Neural progenitor cell (in vitro differentiated cells): Measurements from ENCODE around the gene ADCY5. TPM values are rescaled to one million over a fixed set of nuclear protein-coding genes. Genes with fewer than 3 reads are reported as not detected.

Experiments used
- DNase-seq: peaks from one replicate; pipeline ENCODE4 v3.0.0-alpha.2; 2016; ENCODE audit warnings: low spot score
- H2AFZ ChIP-seq: fragments of 200-600 bp; sonication (generic); replicated peaks from 2 replicates; pipeline ENCODE4 v1.6.1; 2016; ENCODE audit warnings: antibody characterized with exemption
- H3F3A ChIP-seq: fragments of 200-600 bp; sonication (generic); 2 replicates; pipeline ENCODE4 v1.6.1; 2016; ENCODE audit warnings: antibody characterized with exemption, low read depth
- H3K27ac ChIP-seq: fragments of 200-600 bp; sonication (generic); 2 replicates; pipeline ENCODE4 v1.5.1; 2016; ENCODE audit warnings: mild to moderate bottlenecking
- H3K27me3 ChIP-seq: fragments of 200-600 bp; sonication (generic); 2 replicates; pipeline ENCODE4 v1.6.1; 2016; ENCODE audit warnings: mild to moderate bottlenecking, moderate library complexity
- H3K36me3 ChIP-seq: fragments of 200-600 bp; sonication (generic); 2 replicates; pipeline ENCODE4 v1.5.1; 2016
- H3K4me1 ChIP-seq: fragments of 200-600 bp; sonication (generic); 2 replicates; pipeline ENCODE4 v1.6.1; 2016; ENCODE audit warnings: mixed run types
- H3K4me2 ChIP-seq: fragments of 200-600 bp; sonication (generic); 2 replicates; pipeline ENCODE4 v1.6.1; 2016
- H3K4me3 ChIP-seq: fragments of 200-600 bp; sonication (generic); 2 replicates; pipeline ENCODE4 v1.5.1; 2016
- H3K79me2 ChIP-seq: fragments of 200-600 bp; sonication (generic); 2 replicates; pipeline ENCODE4 v1.6.1; 2016; ENCODE audit warnings: low read depth
- H3K9ac ChIP-seq: fragments of 200-600 bp; sonication (generic); 2 replicates; pipeline ENCODE4 v1.6.1; 2016
- H3K9me3 ChIP-seq: fragments of 200-600 bp; sonication (generic); 2 replicates; pipeline ENCODE4 v1.5.1; 2016; ENCODE audit warnings: low read depth
- H4K20me1 ChIP-seq: fragments of 200-600 bp; sonication (generic); 2 replicates; pipeline ENCODE4 v1.6.1; 2016; ENCODE audit warnings: low read depth
- H3K27ac Mint-ChIP-seq: 3 replicates; pipeline ENCODE4 v1.8.0; 2021; ENCODE audit warnings: mixed read lengths
- H3K27me3 Mint-ChIP-seq: 2 replicates; pipeline ENCODE4 v1.8.0; 2022; ENCODE audit warnings: low read depth, mild to moderate bottlenecking, inconsistent platforms, moderate library complexity, mixed read lengths; ENCODE audit not compliant: insufficient read depth
- H3K36me3 Mint-ChIP-seq: 3 replicates; pipeline ENCODE4 v1.8.0; 2021; ENCODE audit warnings: mixed read lengths
- H3K4me1 Mint-ChIP-seq: 3 replicates; pipeline ENCODE4 v1.8.0; 2021; ENCODE audit warnings: mixed read lengths
- H3K4me3 Mint-ChIP-seq: 3 replicates; pipeline ENCODE4 v1.8.0; 2021; ENCODE audit warnings: mild to moderate bottlenecking, moderate library complexity, mixed read lengths
- H3K9me3 Mint-ChIP-seq: 3 replicates; pipeline ENCODE4 v1.8.0; 2020; ENCODE audit warnings: mixed read lengths
- EZH2 ChIP-seq: fragments of 200-600 bp; sonication (generic); IDR thresholded peaks from 2 replicates; pipeline ENCODE4 v1.6.1; 2017; ENCODE audit warnings: antibody characterized with exemption, mild to moderate bottlenecking, moderate library complexity
- EZH2phosphoT487 ChIP-seq: fragments of 200-600 bp; sonication (generic); IDR thresholded peaks from 2 replicates; pipeline ENCODE4 v1.6.1; 2017; ENCODE audit warnings: antibody characterized with exemption
- total RNA-seq: library from RNA; depleted of rRNA; stranded (reverse); fragments of >200 nt; gene quantifications from 2 replicates; pipeline ENCODE4 v1.2.3, GENCODE V29; 2015; ENCODE audit warnings: low replicate concordance
- TF ChIP-seq, protein P1 (sequence below): fragments of 200-600 bp; sonication (generic); IDR thresholded peaks from 2 replicates; pipeline ENCODE4 v1.5.1; 2017; ENCODE audit warnings: antibody characterized with exemption, mild to moderate bottlenecking

The ADCY5 gene
- total RNA-seq, 1 donor from 2014 or later: 1.6 TPM

DNA sequence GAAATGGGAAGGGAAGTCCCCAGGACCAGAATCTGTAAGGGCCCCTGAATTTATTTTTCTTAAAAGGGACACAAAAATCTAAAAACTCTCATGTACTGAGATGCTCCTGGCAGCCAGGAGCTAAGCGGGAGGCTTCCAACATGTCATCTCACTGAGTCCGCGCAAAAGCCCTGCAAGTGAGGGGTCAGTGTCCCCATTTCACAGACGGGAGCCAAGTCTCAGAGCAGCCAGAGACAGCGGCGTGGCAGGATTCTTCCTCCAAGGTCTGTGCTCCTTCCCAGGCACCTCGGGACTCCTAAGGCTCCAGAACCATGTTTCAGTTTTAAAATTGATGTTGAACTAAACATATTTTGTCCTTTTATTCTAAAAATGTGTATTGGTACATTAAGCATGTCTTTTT is 114.8 kb downstream of the ADCY5 start:
- no peaks in the 10 kb centered on the region for H3K36me3 ChIP-seq
- H3K27me3 ChIP-seq: no peaks in the 10 kb centered on the region
- H3K4me3 ChIP-seq: no peak overlapping the region
- H3K9ac ChIP-seq: no peak overlapping the region
- DNase-seq: no peak
- H3K4me1 ChIP-seq: peaks cover 8% of the 10 kb centered on the region
- Mint-ChIP-seq H3K9me3 (peaks cover 2% of the 10 kb centered on the region), H3K4me1 (no peaks in the 10 kb centered on the region), H3K4me3 (no peak overlapping the region), H3K27me3 (peaks cover 6% of the 10 kb centered on the region), H3K36me3 (no peaks in the 10 kb centered on the region), H3K27ac (no peak overlapping the region)
- H3K4me2 ChIP-seq: no peak overlapping the region
- no peaks in the 10 kb centered on the region for H3K9me3 ChIP-seq
- H4K20me1 ChIP-seq: no peaks in the 10 kb centered on the region
- no peaks in the 10 kb centered on the region for H3K79me2 ChIP-seq
- no peaks in the 10 kb centered on the region for H3F3A ChIP-seq
- H2AFZ ChIP-seq: no peak overlapping the region
- H3K27ac ChIP-seq: no peak overlapping the region
- TF ChIP-seq EZH2phosphoT487 (no peak), EZH2 (no peak)
- TF ChIP-seq, protein P1, sequence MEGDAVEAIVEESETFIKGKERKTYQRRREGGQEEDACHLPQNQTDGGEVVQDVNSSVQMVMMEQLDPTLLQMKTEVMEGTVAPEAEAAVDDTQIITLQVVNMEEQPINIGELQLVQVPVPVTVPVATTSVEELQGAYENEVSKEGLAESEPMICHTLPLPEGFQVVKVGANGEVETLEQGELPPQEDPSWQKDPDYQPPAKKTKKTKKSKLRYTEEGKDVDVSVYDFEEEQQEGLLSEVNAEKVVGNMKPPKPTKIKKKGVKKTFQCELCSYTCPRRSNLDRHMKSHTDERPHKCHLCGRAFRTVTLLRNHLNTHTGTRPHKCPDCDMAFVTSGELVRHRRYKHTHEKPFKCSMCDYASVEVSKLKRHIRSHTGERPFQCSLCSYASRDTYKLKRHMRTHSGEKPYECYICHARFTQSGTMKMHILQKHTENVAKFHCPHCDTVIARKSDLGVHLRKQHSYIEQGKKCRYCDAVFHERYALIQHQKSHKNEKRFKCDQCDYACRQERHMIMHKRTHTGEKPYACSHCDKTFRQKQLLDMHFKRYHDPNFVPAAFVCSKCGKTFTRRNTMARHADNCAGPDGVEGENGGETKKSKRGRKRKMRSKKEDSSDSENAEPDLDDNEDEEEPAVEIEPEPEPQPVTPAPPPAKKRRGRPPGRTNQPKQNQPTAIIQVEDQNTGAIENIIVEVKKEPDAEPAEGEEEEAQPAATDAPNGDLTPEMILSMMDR: no peak

DNA sequence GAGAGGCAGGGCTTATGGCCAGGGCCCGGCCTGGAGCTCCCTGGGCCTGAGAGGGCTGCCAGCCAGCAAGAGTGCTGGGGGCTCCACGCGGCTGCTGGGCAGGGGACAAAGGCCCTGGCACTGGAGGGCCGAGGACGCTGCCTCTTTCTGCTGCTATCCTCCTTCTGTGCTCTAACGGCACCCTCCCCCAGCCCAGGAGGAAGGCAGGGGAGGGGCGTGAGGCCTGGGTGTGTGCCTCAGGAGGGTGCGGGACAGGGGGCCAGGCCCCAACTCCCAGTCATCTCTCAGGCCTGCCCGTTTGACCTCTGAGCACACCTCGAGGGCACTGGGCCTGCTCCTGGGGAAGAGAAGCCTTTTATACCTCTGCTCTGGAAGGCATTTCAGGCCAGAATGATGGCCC is 115.5 kb downstream of the ADCY5 start:
- H3K27ac ChIP-seq: no peak overlapping the region
- Mint-ChIP-seq H3K27ac (no peak overlapping the region), H3K27me3 (peaks cover 6% of the 10 kb centered on the region), H3K4me1 (no peaks in the 10 kb centered on the region), H3K36me3 (no peaks in the 10 kb centered on the region), H3K9me3 (peaks cover 2% of the 10 kb centered on the region), H3K4me3 (no peak overlapping the region)
- H3K9me3 ChIP-seq: no peaks in the 10 kb centered on the region
- no peak for TF ChIP-seq EZH2
- TF ChIP-seq EZH2phosphoT487: no peak
- TF ChIP-seq, protein P1: no peak
- no peak for DNase-seq
- H4K20me1 ChIP-seq: no peaks in the 10 kb centered on the region
- H3K79me2 ChIP-seq: no peaks in the 10 kb centered on the region
- H3K27me3 ChIP-seq: no peaks in the 10 kb centered on the region
- H3K36me3 ChIP-seq: no peaks in the 10 kb centered on the region
- peaks cover 8% of the 10 kb centered on the region for H3K4me1 ChIP-seq
- H3F3A ChIP-seq: no peaks in the 10 kb centered on the region
- no peak overlapping the region for H3K4me2 ChIP-seq
- H3K9ac ChIP-seq: no peak overlapping the region
- no peak overlapping the region for H3K4me3 ChIP-seq
- H2AFZ ChIP-seq: no peak overlapping the region

DNA sequence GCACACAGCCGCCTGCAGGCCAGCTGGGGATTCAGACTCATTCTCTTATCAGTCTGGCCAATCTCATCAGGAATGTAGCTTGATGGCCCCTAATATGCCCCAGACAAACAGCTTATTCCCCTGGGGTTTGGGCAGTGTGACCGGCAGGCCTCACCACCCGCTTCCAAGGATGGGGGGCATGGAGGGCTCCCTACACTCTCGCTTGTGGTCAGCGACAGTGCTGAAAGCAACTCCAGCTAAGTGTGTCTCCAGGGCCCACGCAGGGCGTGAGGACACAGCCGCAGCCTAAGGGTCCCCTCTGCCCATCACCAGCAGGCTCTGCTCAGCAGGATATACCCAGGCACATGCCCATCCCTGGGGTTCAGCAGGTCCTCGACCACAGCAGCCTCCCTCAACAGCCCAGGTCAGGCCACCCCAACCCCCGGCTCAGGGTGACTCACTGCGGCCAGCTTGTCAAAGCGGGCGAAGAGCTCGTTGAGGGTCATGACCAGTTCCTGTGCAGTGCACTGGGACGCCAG is 116.7 kb downstream of the ADCY5 start:
- Mint-ChIP-seq H3K27ac (no peak overlapping the region), H3K4me1 (no peaks in the 10 kb centered on the region), H3K36me3 (no peaks in the 10 kb centered on the region), H3K4me3 (no peak overlapping the region), H3K27me3 (peaks cover 3% of the 10 kb centered on the region), H3K9me3 (peaks cover 2% of the 10 kb centered on the region)
- no peak for DNase-seq
- Histone ChIP-seq H3K4me2 (no peak overlapping the region), H3K36me3 (no peaks in the 10 kb centered on the region), H3K9me3 (no peaks in the 10 kb centered on the region), H3K27me3 (no peaks in the 10 kb centered on the region), H3K79me2 (no peaks in the 10 kb centered on the region), H4K20me1 (no peaks in the 10 kb centered on the region), H3K9ac (no peak overlapping the region), H2AFZ (no peak overlapping the region), H3K4me1 (peaks cover 8% of the 10 kb centered on the region), H3F3A (no peaks in the 10 kb centered on the region), H3K27ac (no peak overlapping the region), H3K4me3 (no peak overlapping the region)
- TF ChIP-seq EZH2 (no peak), EZH2phosphoT487 (no peak)
- TF ChIP-seq, protein P1: no peak
